Calu3 (cell line): ENCODE measurements around the gene ATP9A. TPM values are rescaled to one million over a fixed set of nuclear protein-coding genes. Genes with fewer than 3 reads are reported as not detected.

Experiments used
- BruUV-seq: library from RNA; stranded (reverse); fragments of 400-500 nt; replicated peaks from 2 replicates; lab custom pipeline; 2021; lab: Mats Ljungman, UMichigan
- CTCF ChIA-PET: fragments of 300-600 bp; sonication (Branson Sonifier 250); formaldehyde crosslinking; loops from one replicate; lab custom pipeline; 2022; ENCODE audit warnings: antibody characterized with exemption; lab: Charles Lee
- DNase-seq: peaks from one replicate; pipeline ENCODE4 v3.0.0; 2022
- H3K27ac Mint-ChIP-seq: one replicate; pipeline ENCODE4 v1.8.0; 2022; ENCODE audit warnings: mixed read lengths; ENCODE audit not compliant: unreplicated experiment
- H3K27me3 Mint-ChIP-seq: one replicate; pipeline ENCODE4 v1.8.0; 2022; ENCODE audit warnings: mixed read lengths; ENCODE audit not compliant: unreplicated experiment
- H3K36me3 Mint-ChIP-seq: one replicate; pipeline ENCODE4 v1.8.0; 2022; ENCODE audit warnings: mild to moderate bottlenecking, moderate library complexity, mixed read lengths; ENCODE audit not compliant: insufficient read depth, unreplicated experiment
- H3K4me1 Mint-ChIP-seq: one replicate; pipeline ENCODE4 v1.8.0; 2022; ENCODE audit warnings: mild to moderate bottlenecking, low read depth, mixed read lengths; ENCODE audit not compliant: unreplicated experiment
- H3K4me3 Mint-ChIP-seq: one replicate; pipeline ENCODE4 v1.8.0; 2022; ENCODE audit warnings: mild to moderate bottlenecking, low read depth, moderate library complexity, mixed read lengths; ENCODE audit not compliant: unreplicated experiment
- H3K9me3 Mint-ChIP-seq: one replicate; pipeline ENCODE4 v1.8.0; 2022; ENCODE audit warnings: low read depth, mixed read lengths; ENCODE audit not compliant: unreplicated experiment
- CTCF ChIP-seq: fragments of 200-600 bp; IDR thresholded peaks from one replicate; pipeline ENCODE4 v1.8.0; 2022; ENCODE audit warnings: antibody characterized with exemption; ENCODE audit not compliant: unreplicated experiment
- intact Hi-C: fragments of 100-400 bp; cut with micrococcal nuclease; formaldehyde crosslinking; loops from one replicate; pipeline ENCODE4 v1.10.0; 2022; ENCODE audit not compliant: unreplicated experiment
- total RNA-seq: library from RNA; stranded (reverse); gene quantifications from 2 replicates; pipeline ENCODE4 v1.2.3, GENCODE V29; 2022

ATP9A gene
- total RNA-seq, 1 experiment from 2014 or later, result 98.5 TPM

GRCh38 chr20:51567622-51568021, 200.6 kb downstream of the ATP9A start:
- Mint-ChIP-seq H3K27me3 (peaks cover 63% of the 10 kb centered on the region), H3K27ac (no peak overlapping the region), H3K36me3 (peaks cover 5% of the 10 kb centered on the region), H3K4me1 (peaks cover 26% of the 10 kb centered on the region), H3K4me3 (no peak overlapping the region), H3K9me3 (peaks cover 3% of the 10 kb centered on the region)
- no peak for DNase-seq
- no TSS peak for BruUV-seq
- no peak for TF ChIP-seq CTCF
- CTCF ChIA-PET, result interaction anchor here (0.5 kb wide), 1 partner anchor 25 kb away, joined by 5 read pairs; the partner anchor contains the start of gene NFATC2
- intact Hi-C loops, result no loop called here

- Mint-ChIP-seq H3K36me3 (peaks cover 5% of the 10 kb centered on the region), H3K9me3 (peaks cover 3% of the 10 kb centered on the region), H3K4me3 (no peak overlapping the region), H3K4me1 (peaks cover 34% of the 10 kb centered on the region), H3K27me3 (peaks cover 69% of the 10 kb centered on the region), H3K27ac (no peak overlapping the region)
- intact Hi-C loops, result no loop called here
- BruUV-seq, result no TSS peak
- DNase-seq, result no peak
- no peak for TF ChIP-seq CTCF
- CTCF ChIA-PET, result no interaction called here
Observed at GRCh38 chr20:51566594-51566993, 201.6 kb downstream of the ATP9A start.

- no peak for DNase-seq
- no TSS peak for BruUV-seq
- Mint-ChIP-seq H3K4me1 (peaks cover 43% of the 10 kb centered on the region), H3K36me3 (peaks cover 5% of the 10 kb centered on the region), H3K4me3 (no peak overlapping the region), H3K27ac (no peak overlapping the region), H3K9me3 (peaks cover 3% of the 10 kb centered on the region), H3K27me3 (peaks cover 69% of the 10 kb centered on the region)
- intact Hi-C loops, result no loop called here
- CTCF ChIA-PET, result no interaction called here
- no peak for TF ChIP-seq CTCF
Observed at GRCh38 chr20:51565298-51566144, 202.7 kb downstream of the ATP9A start.

GRCh38 chr20:51563486-51564332, 204.5 kb downstream of the ATP9A start:
- intact Hi-C loops, result no loop called here
- Mint-ChIP-seq H3K4me3 (peak overlapping the region; percentile 17), H3K27me3 (peaks cover 68% of the 10 kb centered on the region), H3K27ac (no peak overlapping the region), H3K9me3 (no peaks in the 10 kb centered on the region), H3K4me1 (peaks cover 31% of the 10 kb centered on the region), H3K36me3 (no peaks in the 10 kb centered on the region)
- BruUV-seq, result no TSS peak
- CTCF ChIA-PET, result interaction anchor here (0.5 to 1.4 kb wide), 8 partner anchors 21 to 576 kb away, joined by 3 to 5 read pairs (median 3); partner anchors contain the start of gene NFATC2
- no peak for TF ChIP-seq CTCF
- DNase-seq, result peak; percentile 79
